HG02798 (cell line): ENCODE data around the gene ZBTB17.
"Not testable (repeated sequence)": the region's sequence is repeated elsewhere in the genome, so short reads cannot be mapped to it uniquely, and the experiment has no call there.

Source experiments
- ATAC-seq: cut with Tn5 transposase; IDR thresholded peaks from one replicate; pipeline ENCODE4 v1.9.1; 2021; ENCODE audit warnings: mild to moderate bottlenecking; ENCODE audit not compliant: unreplicated experiment, poor library complexity

Gene ZBTB17

GRCh38 chr1:15913607-15914006 is 62.3 kb downstream of the ZBTB17 start:
- ATAC-seq: not testable (repeated sequence)

DNA sequence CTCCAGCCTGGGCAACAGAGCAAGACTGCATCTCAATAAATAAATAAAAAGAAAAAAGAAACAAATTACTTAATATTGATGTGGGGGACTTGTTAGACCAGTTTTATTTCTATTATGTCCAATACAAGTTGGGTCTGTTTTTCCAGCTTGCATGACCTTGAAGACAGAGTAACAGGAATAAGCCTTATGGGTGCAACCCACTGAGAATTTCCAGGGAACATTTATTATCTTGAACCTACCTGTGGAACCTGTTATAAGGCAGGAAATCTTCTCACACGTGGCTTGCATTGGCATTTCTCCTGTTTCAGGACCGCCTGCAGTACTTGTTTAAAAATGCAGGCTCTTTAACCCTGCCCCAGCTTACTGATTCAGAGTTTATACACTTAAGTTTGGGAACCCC is 64.0 kb downstream of the ZBTB17 start:
- no peak for ATAC-seq

DNA sequence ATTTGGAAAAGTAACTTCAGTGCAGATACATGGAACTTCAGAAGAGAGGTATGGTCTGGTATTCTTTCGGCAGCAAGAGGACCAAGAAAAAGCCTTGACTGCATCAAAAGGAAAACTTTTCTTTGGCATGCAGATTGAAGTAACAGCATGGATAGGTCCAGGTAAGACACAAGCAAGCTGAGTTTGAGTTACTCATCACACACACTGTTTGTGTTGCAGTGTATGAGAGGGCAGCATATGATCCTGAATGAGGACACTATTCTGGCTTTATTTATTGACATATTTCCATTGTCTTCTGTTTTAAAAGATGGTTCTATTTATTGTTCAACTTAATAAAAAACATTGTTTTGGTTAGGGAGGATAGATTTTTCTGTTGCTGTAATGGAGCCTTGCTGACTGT is 64.8 kb downstream of the ZBTB17 start:
- no peak for ATAC-seq

DNA sequence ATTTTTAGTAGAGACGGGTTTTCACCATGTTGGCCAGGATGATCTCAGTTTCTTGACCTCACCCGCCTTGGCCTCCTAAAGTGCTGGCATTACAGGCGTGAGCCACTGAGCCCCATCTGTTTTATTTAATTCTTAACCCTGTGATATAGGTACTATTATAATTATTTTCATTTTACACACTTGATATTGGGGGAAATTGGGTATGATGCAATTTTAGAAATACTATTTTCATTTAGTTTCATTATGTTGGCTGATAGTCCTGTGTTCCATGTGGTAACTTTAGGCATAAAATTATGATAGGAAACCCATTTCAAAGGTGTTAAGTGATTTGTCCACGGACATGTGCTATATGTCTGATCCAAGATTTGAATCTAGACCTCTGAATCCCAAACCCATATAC is 67.3 kb downstream of the ZBTB17 start:
- ATAC-seq: no peak

DNA sequence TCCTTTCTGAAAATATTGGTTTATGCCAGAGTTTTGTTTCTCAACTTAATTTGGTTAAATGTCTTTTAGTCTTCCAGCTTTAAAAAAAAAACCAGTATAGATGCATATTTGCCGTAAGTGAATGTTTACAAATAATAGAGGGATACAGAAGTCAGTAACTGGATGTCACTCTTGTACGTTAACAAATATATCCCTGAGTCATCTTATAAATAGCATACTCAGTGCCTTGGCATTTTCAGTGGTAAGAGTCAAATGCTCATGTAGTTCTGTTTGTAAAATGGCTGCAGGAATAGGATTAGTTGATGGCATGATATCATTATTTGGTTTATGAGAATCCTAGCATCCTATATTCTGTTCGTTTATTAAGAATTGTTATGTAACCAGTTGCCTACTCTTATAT is 73.0 kb downstream of the ZBTB17 start:
- no peak for ATAC-seq

DNA sequence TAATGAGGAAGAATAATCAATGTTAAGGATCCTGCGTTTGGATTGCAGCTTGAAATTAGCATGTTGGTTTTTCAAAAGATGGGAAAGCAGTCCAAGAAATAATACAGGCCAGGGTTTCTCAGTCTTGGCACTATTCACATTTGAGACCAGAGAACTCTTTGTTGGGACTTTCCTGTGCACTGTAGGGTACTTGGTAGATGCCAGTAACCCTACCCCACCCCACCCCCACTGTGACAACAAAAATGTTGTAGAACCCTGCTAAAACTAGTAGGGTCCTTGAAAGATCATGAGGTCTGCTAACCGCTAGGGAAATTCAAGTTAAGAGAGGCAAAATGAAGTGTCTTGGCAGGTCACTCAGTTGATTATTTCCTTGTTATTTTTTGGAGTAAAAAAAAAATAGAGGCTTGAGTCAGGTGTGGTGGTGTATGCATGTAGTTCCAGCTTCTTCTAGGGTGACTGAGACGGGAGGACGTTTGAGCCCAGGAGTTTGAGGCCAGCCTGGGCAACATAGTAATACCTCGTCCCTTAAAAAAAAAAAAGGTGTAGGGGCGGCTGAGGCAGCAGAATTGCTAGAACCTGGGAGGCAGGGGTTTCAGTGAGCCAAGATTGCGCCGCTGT is 75.1 kb downstream of the ZBTB17 start:
- ATAC-seq: no peak

DNA sequence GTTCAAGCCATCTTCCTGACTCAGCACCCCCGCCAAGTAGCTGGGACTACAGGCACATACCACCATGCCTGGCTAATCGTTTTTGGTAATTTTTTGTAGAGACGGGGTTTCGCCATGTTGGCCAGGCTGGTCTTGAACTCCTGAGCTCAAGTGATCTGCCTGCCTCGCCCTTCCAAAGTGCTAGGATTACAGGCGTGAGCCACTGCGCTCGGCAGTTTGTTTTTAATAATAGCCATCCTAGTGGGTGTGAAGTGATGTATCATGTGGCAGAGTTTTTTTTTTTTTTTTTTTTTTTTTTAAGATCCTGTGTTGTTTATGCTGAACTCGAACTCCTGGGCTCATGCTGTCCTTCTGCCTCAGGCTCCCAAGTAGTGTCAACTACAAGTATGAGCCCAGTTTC is 76.6 kb downstream of the ZBTB17 start:
- ATAC-seq: no peak

- not testable (repeated sequence) for ATAC-seq
Observed at GRCh38 chr1:15896841-15897610, 78.9 kb downstream of the ZBTB17 start.

GRCh38 chr1:15895233-15895632 is 80.7 kb downstream of the ZBTB17 start:
- ATAC-seq: no peak

DNA sequence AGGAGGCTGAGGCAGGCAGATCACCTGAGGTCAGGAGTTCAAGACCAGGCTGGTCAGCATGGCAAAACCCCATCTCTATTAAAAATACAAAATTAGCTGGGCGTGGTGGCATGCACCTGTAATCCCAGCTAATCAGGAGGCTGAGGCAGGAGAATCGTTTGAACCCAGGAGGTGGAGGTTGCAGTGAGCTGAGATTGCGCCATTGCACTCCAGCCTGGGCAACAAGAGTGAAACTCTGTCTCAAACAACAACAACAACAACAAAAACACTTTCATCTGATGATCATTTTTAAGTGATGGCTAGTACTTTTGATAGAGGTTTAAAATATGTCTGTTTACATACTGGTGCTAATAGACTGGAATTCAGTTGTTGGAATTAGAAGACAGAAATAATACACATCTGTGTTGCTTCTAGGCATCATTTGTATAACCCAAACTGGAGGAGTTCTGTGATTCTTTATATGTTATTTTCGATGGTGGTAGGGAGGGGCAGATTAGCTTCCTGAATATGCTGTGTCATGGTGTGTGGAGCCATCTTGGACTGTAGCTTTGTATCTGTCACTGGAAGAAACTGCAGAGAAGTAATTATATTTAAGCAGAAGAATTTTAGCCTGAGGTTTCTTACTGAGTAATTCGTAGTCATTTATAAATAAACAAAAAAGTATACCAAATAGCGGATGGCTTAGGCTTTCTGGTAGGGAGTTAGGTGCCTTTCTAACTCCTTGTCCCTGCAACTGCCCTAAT is 82.9 kb downstream of the ZBTB17 start:
- not testable (repeated sequence) for ATAC-seq
